ENCODE data around the gene SIN3B.

SIN3B gene

DNA sequence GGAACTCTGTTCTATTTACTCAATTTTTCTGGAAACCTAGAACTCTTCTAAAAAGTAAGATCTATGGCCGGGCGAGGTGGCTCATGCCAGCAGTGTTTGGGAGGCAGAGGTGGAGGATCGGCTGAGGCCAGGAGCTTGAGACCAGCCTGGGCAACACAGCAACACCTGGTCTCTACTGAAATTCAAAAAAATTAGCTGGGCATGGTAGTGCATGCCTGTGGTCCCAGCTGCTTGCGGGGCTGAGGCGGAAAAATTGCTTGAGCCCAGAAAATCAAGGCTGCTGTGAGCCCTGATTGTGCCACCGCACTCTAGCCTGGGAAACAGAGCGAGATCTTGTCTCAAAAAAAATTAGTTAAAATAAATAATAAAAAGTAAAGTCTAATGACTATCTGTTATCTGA is 88.2 kb downstream of the SIN3B start:
- DNase-seq = no peak

DNA sequence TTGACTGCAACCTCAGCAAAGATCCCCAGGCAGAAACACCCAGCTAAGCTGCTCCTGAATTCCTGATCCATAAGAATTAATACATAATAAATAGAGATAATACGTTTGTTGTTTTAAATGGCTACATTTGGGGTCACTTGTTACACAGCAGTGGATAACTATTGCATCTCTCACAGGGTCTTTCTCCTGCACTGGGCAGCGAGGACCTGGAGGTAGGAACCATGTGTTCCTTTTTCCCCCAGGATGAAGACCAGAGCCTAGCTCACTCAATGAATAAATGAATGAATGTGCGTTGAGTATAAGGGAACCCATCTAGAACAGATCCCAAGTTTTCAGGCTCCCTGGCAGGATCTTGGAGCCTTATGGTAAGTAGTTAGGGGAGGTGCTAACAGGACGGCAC is 90.3 kb downstream of the SIN3B start:
- DNase-seq = no peak

DNA sequence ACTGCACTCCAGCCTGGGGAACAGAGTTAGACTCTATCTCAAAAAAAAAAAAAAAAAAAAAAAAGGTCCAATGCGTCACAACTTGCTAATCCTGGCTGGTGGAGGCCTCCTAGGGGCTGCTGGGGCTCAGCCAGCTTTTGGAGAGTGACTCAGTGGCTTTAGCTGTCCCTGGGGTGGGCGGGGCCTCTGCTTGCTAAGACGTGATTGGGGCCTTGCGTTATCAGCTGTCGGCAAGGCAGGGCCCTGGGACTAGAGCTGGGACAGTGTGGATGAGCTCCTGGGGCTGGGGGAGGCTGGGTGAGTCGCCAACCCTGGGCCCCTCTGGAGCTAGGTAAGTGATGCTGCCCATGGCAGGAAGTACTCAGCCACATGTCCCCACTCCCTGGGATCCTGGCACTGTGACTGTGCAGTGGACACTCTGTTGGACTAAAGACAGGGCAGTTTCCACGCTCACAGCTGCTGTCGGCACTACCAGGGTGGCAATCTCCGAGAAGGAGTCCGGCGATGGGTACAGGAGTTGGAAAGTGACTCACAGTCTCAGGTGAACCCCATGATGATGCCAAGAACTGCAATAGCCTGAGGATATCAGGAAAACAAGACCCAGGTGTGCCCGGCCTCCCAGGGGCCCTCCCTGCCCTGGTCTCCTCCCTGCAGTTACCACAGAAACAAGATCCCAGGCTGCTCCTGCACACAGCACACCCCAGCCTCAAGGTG is 91.8 kb downstream of the SIN3B start:
- DNase-seq = peak; percentile 21

DNA sequence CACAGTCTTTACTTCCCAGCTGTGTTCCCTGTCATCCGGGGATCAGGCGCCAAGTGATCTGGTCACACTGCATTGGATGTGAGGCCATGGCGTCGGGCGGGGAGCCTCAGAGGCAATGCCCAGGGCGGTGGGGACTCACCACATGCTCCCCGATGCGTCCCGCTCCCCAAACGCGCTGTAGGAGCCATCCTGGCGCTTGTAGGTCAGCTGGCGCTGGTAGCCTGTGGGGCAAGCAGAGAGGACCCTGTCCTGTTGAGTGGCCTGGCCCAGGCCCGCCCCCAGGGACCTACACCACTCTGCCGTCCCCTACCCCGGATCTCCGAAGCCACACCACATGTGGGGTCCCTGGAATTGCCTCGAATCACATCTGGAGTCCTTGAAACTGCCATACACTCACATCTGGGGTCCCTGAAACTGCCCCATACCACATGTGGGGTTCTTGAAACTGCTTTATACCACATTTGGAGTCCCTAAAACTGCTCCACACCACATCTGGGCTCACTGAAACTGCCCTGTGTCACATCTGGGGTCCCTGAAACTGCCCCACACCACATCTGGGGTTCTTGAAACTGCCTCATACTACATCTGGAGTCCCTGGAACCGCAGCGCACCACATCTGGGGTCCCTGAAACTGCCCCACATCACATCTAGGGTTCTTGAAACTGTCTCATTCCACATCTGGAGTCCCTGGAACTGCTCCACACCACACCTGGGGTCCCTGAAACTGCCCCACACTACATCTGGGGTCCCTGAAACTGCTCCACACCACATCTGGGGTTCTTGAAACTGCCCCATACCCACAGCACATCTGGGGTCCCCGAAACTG is 92.8 kb downstream of the SIN3B start:
- no peak for DNase-seq

DNA sequence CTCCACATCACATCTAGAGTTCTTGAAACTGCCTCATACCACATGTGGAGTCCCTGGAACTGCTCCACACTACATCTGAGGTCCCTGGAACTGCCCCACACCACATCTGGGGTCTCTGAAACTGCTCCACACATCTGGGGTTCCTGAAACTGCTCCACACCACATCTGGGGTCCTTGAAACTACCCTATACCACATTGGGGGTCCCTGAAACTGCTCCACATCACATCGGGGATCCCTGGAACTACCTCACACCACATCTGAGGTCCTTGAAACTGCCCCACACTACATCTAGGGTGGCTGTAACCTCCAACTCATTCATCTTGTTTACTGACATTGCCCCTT is 93.4 kb downstream of the SIN3B start:
- no peak for DNase-seq

DNA sequence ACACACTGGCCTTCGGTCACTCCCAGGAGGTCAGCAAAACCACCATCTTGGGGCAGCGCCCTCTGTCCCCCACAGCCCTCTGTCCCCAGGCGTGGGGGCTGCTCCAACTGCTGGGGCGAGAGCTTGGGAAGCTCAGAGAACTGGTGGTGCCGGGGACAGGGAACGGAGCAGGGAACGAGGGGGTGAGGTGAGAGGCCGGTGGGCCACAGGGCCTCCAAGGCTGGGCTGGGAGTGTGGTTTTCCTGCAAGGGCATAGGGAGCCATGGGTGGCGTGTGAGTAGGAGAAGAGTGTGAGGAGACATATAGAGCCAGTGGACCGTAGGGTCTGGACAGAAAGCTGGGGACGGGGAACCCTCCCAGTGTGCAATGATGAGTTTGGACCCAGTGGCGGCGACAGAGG is 93.8 kb downstream of the SIN3B start:
- no peak for DNase-seq

DNA sequence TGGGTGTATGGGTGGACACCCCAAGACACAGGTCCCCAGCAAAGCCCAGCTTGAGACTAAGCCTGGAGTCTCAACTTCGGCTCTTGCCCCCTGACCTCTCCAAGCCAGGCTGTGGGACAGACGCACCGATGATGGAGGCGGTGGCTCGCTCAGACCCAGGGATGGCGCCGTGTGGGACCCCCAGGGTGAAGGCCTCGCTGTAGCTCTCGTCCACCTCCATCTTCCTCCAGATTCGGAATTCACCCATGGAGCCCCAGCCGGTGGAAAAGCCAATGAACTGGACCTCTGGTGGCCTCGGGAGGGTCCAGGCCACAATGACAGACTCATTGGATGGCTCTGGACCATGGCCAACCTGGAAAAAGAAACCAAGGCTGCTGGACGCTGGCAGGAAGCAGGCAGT is 98.7 kb downstream of the SIN3B start:
- no peak for DNase-seq

DNA sequence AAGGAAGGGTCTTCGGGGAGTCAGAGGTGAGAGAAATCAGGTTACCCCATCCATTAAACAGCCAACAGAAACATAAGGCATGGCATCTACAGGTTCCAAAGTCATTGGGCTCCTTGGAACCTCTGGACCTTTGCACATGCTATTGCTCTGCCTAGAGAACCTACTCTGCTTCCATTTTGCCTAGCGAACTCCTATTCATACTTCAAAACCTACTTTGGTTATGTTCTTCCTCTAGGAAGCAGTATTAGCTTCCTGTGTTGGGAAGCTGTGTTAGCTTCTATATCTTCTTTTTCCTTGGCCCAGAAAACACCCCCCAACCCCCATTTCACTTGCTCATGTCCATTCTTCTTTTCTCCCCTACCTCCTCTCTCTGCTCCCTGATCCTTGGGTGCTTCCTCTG is 99.2 kb downstream of the SIN3B start:
- no peak for DNase-seq

DNA sequence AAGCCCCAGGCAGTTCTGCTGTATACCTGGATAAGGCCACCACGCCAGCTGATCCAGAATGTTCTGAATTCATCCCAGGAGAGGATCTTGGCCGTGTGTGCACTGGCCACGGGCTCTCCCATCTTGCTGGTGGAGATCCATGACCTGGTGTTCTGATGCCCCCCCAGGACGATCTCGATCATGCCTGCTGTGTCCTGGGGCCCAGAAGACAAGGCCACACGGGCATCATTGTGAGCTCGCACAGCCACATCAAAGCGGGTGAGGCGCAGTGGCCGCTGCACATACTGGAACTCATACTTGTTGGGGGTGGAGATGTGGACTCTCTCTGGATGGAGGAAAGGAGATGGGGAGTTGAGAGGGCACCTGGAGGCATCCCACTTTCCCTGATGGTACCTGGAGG is 99.7 kb downstream of the SIN3B start:
- DNase-seq = no peak
